Common myeloid progenitor, CD34-positive (primary cell): ENCODE measurements around the gene MGST1.

Experiments
- CTCF ChIA-PET: fragments of 350-600 bp; sonication (Branson Sonifier 250); formaldehyde crosslinking; loops from one replicate; lab custom pipeline; 2021; ENCODE audit warnings: antibody characterized with exemption; lab: Charles Lee
- POLR2A ChIA-PET: fragments of 350-600 bp; sonication (Branson Sonifier 250); formaldehyde crosslinking; loops from one replicate; lab custom pipeline; 2021; ENCODE audit warnings: antibody characterized with exemption; lab: Charles Lee
- DNase-seq, 3 donors: peaks; one replicate each; pipeline versions ENCODE4 v3.0.0 to v3.0.0-alpha.2; 2013
- H3K27ac ChIP-seq, 2 experiments: 1 replicate in 1 of 2; 2 replicates in 1 of 2; pipeline ENCODE4 v1.7.0; 2013; ENCODE audit warnings: inconsistent platforms in 2 of 2, low read length in 2 of 2, mild to moderate bottlenecking in 2 of 2, low read depth in 1 of 2, moderate library complexity in 1 of 2; ENCODE audit not compliant: severe bottlenecking in 2 of 2, insufficient read depth in 1 of 2, poor library complexity in 1 of 2
- H3K27me3 ChIP-seq, 5 experiments: replicated peaks in 2 of 5; 1 replicate in 3 of 5; 2 replicates in 2 of 5; pipeline versions ENCODE4 v1.6.1 to v1.7.0; 2013; ENCODE audit warnings: low read length in 4 of 5, mild to moderate bottlenecking in 2 of 5, moderate library complexity in 2 of 5, inconsistent platforms in 1 of 5; ENCODE audit not compliant: insufficient read depth in 5 of 5, control insufficient read depth in 4 of 5
- H3K36me3 ChIP-seq, 4 experiments: 1 replicate in 2 of 4; 2 replicates in 2 of 4; pipeline versions ENCODE4 v1.6.1 to v1.7.0; 2013; ENCODE audit warnings: low read length in 3 of 4, control low read depth in 1 of 4, mild to moderate bottlenecking in 1 of 4; ENCODE audit not compliant: control insufficient read depth in 4 of 4, insufficient read depth in 4 of 4
- H3K4me1 ChIP-seq, 4 experiments: 1 replicate in 3 of 4; 2 replicates in 1 of 4; pipeline versions ENCODE4 v1.6.1 to v1.7.1; 2013; ENCODE audit warnings: low read length in 3 of 4, mild to moderate bottlenecking in 3 of 4, control low read depth in 1 of 4, inconsistent platforms in 1 of 4, moderate library complexity in 1 of 4; ENCODE audit not compliant: control insufficient read depth in 4 of 4, insufficient read depth in 4 of 4; ENCODE audit errors: control extremely low read depth in 1 of 4
- H3K4me3 ChIP-seq, 7 experiments: 1 replicate in 4 of 7; 2 replicates in 3 of 7; pipeline versions ENCODE4 v1.5.1 to v1.7.0; 2013; ENCODE audit warnings: mild to moderate bottlenecking in 7 of 7, low read length in 6 of 7, moderate library complexity in 6 of 7, inconsistent platforms in 2 of 7, low read depth in 2 of 7, control low read depth in 1 of 7; ENCODE audit not compliant: insufficient read depth in 4 of 7, control insufficient read depth in 1 of 7; ENCODE audit errors: extremely low read depth in 1 of 7
- H3K9me3 ChIP-seq, 5 experiments: 1 replicate in 4 of 5; 2 replicates in 1 of 5; pipeline versions ENCODE4 v1.6.1 to v1.7.1; 2013; ENCODE audit warnings: low read length in 4 of 5, mild to moderate bottlenecking in 2 of 5, inconsistent platforms in 1 of 5, low read depth in 1 of 5, moderate library complexity in 1 of 5; ENCODE audit not compliant: control insufficient read depth in 4 of 5, insufficient read depth in 2 of 5; ENCODE audit errors: control extremely low read depth in 1 of 5
- WGBS: methylation state at CpG from one replicate; pipeline ENCODE4 v1.1.5; 2013; ENCODE audit not compliant: insufficient coverage; 5-methylcytosine and 5-hydroxymethylcytosine counted together

The MGST1 gene

DNA sequence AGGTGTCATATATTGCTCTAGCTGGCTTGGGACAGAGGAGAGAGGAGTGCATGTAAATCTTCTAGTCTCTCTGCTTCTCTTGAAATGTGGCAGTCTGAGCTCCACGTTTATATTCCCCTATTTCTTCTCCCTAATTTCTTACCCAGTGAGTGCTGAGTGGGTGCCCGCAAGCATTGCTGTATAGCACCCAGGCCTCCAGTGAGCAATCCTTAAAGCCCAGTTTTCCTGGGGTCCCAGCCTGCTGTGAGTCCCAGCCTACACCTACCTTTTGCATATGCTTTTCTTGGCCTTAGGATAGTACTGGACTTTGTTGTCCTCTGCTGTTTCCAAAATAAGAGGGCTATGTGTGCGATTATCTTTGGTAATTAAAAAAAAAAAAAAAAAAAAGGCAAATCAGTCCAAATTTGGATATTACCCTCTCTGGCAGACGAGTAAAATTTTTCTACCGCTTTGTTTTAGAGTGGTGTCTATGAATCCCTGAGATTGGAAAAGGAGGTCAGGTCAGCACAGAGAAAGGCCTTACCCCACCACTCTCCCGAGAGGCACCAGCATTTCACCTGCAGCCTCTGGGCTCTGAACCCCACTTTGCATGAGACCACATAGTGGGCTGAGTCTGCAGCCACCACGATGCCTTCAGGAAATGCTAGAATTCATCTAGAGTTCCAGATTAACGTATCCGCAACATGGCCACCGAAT lies 1.1 kb downstream of the MGST1 start:
- H3K36me3 ChIP-seq, result peaks cover 0 to 18% (median under 1%) of the 10 kb centered on the region in 4 experiments
- peaks cover 6 to 43% (median 30%) of the 10 kb centered on the region in 4 experiments for H3K4me1 ChIP-seq
- WGBS, result 19% methylated on average over 4 of the region's 10 CpGs
- peak overlapping the region; percentile 57 to 74 for H3K27ac ChIP-seq
- CTCF ChIA-PET, result no interaction called here
- H3K4me3 ChIP-seq, result peak overlapping the region; percentile 13 to 90 (median 69)
- H3K27me3 ChIP-seq, result no peaks in the 10 kb centered on the region
- no peaks in the 10 kb centered on the region for H3K9me3 ChIP-seq
- POLR2A ChIA-PET, result interaction anchor here (0.6 kb wide), 1 partner anchor 572 kb away, joined by 3 read pairs; no protein-coding TSS in a partner anchor
- DNase-seq, result peak in 2 of 3 donors; percentile 10 to 28

DNA sequence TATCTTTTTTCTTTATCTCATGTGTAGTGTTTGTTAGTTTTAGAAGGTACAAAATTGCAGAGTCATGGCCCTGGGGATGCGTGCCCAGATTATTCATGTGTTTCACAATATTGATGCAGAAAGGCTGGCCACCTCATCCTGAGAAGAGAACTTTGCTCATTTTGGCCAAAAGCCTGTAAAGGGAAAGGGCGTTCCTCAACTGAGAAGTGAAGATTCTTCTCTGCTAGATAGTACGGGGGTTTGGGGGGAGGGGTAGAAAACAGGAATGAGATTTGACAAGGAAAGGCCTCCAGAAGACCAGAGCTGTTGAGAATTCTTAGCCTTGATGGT lies 1.7 kb downstream of the MGST1 start:
- Histone ChIP-seq H3K4me3 (peak overlapping the region in 6 of 7 experiments; percentile 33 to 90 (median 70)), H3K36me3 (peaks cover 0 to 18% (median under 1%) of the 10 kb centered on the region in 4 experiments), H3K27me3 (no peaks in the 10 kb centered on the region), H3K4me1 (peaks cover 6 to 43% (median 30%) of the 10 kb centered on the region in 4 experiments), H3K27ac (peak overlapping the region in 1 of 2 experiments; percentile 74), H3K9me3 (no peaks in the 10 kb centered on the region)
- peak; percentile 81 to 94 (median 93) for DNase-seq
- POLR2A ChIA-PET, result no interaction called here
- CTCF ChIA-PET, result interaction anchor here (0.7 kb wide), 1 partner anchor 12 kb away, joined by 3 read pairs; no protein-coding TSS in a partner anchor
- WGBS, result 0% methylated on average over 3 of the region's 3 CpGs

- H3K4me3 ChIP-seq, result peak overlapping the region in 1 of 7 experiments; percentile 40
- peaks cover 0 to 33% (median 4%) of the 10 kb centered on the region in 4 experiments for H3K36me3 ChIP-seq
- H3K27me3 ChIP-seq, result no peaks in the 10 kb centered on the region
- no CpG with 5 or more reads among the region's 1 CpG for WGBS
- peaks cover 6 to 43% (median 30%) of the 10 kb centered on the region in 4 experiments for H3K4me1 ChIP-seq
- ChIA-PET CTCF (interaction anchor here (1.2 kb wide), 1 partner anchor 9 kb away, joined by 4 read pairs; no protein-coding TSS in a partner anchor), POLR2A (no interaction called here)
- H3K9me3 ChIP-seq, result no peaks in the 10 kb centered on the region
- DNase-seq, result peak in 1 of 3 donors; percentile 13
- H3K27ac ChIP-seq, result no peak overlapping the region
These were observed 3.2 kb downstream of the MGST1 start for GRCh38 chr12:16350682-16351081.

GRCh38 chr12:16352481-16352880 lies 5.0 kb downstream of the MGST1 start:
- no peak for DNase-seq
- Histone ChIP-seq H3K4me1 (peaks cover 0 to 34% (median 27%) of the 10 kb centered on the region in 4 experiments), H3K36me3 (peaks cover 2 to 49% (median 14%) of the 10 kb centered on the region in 4 experiments), H3K27me3 (no peaks in the 10 kb centered on the region), H3K4me3 (no peak overlapping the region), H3K9me3 (no peaks in the 10 kb centered on the region), H3K27ac (no peak overlapping the region)
- ChIA-PET POLR2A (interaction anchor here (0.6 kb wide), 1 partner anchor 37 kb away, joined by 3 read pairs; no protein-coding TSS in a partner anchor), CTCF (interaction anchor here (1.3 kb wide), 1 partner anchor 13 kb away, joined by 3 read pairs; no protein-coding TSS in a partner anchor)
- no CpG with 5 or more reads among the region's 1 CpG for WGBS

- no peaks in the 10 kb centered on the region for H3K27me3 ChIP-seq
- 58% methylated on average over 3 of the region's 4 CpGs for WGBS
- peaks cover 4 to 67% (median 32%) of the 10 kb centered on the region in 4 experiments for H3K36me3 ChIP-seq
- no peak overlapping the region for H3K27ac ChIP-seq
- DNase-seq, result peak in 1 of 3 donors; percentile 9
- H3K4me1 ChIP-seq, result peaks cover 0 to 1% (median 0%) of the 10 kb centered on the region in 4 experiments
- H3K4me3 ChIP-seq, result no peak overlapping the region
- CTCF ChIA-PET, result interaction anchor here (0.6 to 1.6 kb wide), 4 partner anchors 9 to 191 kb away, joined by 3 to 7 read pairs (median 4); no protein-coding TSS in a partner anchor
- no peaks in the 10 kb centered on the region for H3K9me3 ChIP-seq
- POLR2A ChIA-PET, result no interaction called here
These were observed 11.4 kb downstream of the MGST1 start for GRCh38 chr12:16358878-16359277.

DNA sequence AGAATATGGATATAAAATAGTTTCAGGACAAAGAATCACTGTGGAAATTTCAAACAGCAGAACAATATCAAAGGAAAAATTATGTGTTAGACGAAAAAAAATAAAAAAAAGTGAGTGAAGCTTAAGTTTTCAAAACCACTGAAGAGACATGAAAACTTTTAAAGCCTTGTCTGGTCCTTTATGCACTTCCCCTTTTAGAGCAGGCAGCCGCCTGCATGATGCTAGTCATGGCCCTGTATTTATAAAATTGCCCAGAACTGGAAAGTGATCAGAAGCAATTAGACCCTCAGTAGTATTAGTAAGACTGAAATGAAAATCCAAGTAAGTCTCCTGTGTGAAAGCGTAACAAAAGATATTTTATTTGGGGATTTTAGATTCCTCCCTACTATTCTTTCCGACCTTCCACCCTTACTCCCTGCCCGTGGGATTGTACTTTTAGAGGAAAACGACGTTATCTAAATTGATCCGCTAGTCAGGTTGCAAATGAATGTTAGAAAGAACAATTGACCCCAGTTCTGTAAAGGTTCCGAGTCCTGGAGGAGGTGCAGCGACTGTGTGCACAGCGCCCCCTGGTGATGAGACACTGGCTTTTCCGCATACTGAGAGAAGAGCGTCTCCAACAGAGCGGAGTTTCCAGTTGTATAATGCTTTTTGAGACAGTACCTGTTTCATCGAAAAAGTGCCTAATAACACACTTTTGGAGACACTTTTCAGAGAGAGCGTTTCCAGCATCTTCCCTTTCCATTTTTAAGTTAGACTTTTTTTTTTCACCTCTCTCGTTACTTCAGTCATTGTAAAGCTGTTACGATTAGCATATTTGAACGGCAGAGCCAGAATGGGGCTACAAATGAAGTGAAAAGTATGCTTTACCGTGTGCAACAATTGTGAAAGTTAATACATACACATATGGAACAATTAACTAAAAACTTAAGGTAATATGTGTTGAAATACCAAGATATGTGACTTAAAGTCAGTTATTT lies 12.4 kb downstream of the MGST1 start:
- H3K4me1 ChIP-seq, result peaks cover 0 to 1% (median 0%) of the 10 kb centered on the region in 4 experiments
- H3K4me3 ChIP-seq, result no peak overlapping the region
- DNase-seq, result peak; percentile 50 to 75 (median 65)
- H3K27me3 ChIP-seq, result no peaks in the 10 kb centered on the region
- H3K36me3 ChIP-seq, result peaks cover 4 to 62% (median 34%) of the 10 kb centered on the region in 4 experiments
- POLR2A ChIA-PET, result no interaction called here
- WGBS, result 89% methylated on average over 14 of the region's 20 CpGs
- H3K9me3 ChIP-seq, result no peaks in the 10 kb centered on the region
- CTCF ChIA-PET, result interaction anchor here (0.6 to 1.6 kb wide), 6 partner anchors 8 to 211 kb away, joined by 3 to 4 read pairs (median 4); no protein-coding TSS in a partner anchor
- H3K27ac ChIP-seq, result no peak overlapping the region
